ENCODE data around the gene ZDHHC1. TPM values are rescaled to one million over a fixed set of nuclear protein-coding genes. Genes with fewer than 3 reads are reported as not detected.

The ZDHHC1 gene
- total RNA-seq, 4 donors from 2014 or later = 11.6 to 27.5 (median 20.8) TPM

- 95% methylated on average over 15 of the region's 19 CpGs for WGBS
- no peak for DNase-seq (ENCODE audit: extremely low spot score)
- no peak overlapping the region for H3K4me3 ChIP-seq
- H3K27me3 ChIP-seq = no peaks in the 10 kb centered on the region
- intact Hi-C loops (cut with DNase I) = no loop called here
- H3K4me1 ChIP-seq = peaks cover 21 to 33% (median 26%) of the 10 kb centered on the region in 4 donors
- no peaks in the 10 kb centered on the region for H3K9me3 ChIP-seq
- peaks cover 18 to 88% (median 58%) of the 10 kb centered on the region in 4 donors for H3K36me3 ChIP-seq
- TF ChIP-seq POLR2A (IDR thresholded peaks at IDR 0.05; ENCODE audit: low read depth) (no peak), EP300 (IDR thresholded peaks at IDR 0.05) (no peak)
- TF ChIP-seq, protein P1, sequence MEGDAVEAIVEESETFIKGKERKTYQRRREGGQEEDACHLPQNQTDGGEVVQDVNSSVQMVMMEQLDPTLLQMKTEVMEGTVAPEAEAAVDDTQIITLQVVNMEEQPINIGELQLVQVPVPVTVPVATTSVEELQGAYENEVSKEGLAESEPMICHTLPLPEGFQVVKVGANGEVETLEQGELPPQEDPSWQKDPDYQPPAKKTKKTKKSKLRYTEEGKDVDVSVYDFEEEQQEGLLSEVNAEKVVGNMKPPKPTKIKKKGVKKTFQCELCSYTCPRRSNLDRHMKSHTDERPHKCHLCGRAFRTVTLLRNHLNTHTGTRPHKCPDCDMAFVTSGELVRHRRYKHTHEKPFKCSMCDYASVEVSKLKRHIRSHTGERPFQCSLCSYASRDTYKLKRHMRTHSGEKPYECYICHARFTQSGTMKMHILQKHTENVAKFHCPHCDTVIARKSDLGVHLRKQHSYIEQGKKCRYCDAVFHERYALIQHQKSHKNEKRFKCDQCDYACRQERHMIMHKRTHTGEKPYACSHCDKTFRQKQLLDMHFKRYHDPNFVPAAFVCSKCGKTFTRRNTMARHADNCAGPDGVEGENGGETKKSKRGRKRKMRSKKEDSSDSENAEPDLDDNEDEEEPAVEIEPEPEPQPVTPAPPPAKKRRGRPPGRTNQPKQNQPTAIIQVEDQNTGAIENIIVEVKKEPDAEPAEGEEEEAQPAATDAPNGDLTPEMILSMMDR (IDR thresholded peaks at IDR 0.05) = no peak
- no peak overlapping the region for H3K27ac ChIP-seq (replicated peaks in 1 of 4)
Observed at GRCh38 chr16:67438824-67439393, 22.6 kb upstream of the ZDHHC1 start.

- 92% methylated on average over 20 of the region's 20 CpGs for WGBS
- H3K4me3 ChIP-seq = no peak overlapping the region
- peaks cover 16 to 26% (median 20%) of the 10 kb centered on the region in 4 donors for H3K4me1 ChIP-seq
- TF ChIP-seq EP300 (IDR thresholded peaks at IDR 0.05) = no peak
- TF ChIP-seq POLR2A (IDR thresholded peaks at IDR 0.05; ENCODE audit: low read depth) = no peak
- TF ChIP-seq, protein P1 (IDR thresholded peaks at IDR 0.05) = no peak
- TF ChIP-seq POLR2AphosphoS5 (IDR thresholded peaks at IDR 0.05) = no peak
- no peaks in the 10 kb centered on the region for H3K27me3 ChIP-seq
- no peaks in the 10 kb centered on the region for H3K9me3 ChIP-seq
- no peak for DNase-seq (ENCODE audit: extremely low spot score)
- H3K27ac ChIP-seq (replicated peaks in 1 of 4) = no peak overlapping the region
- intact Hi-C loops (cut with DNase I) = no loop called here
- H3K36me3 ChIP-seq = peaks cover 18 to 82% (median 57%) of the 10 kb centered on the region in 4 donors
Observed at GRCh38 chr16:67438098-67438791, 22.0 kb upstream of the ZDHHC1 start.

DNA sequence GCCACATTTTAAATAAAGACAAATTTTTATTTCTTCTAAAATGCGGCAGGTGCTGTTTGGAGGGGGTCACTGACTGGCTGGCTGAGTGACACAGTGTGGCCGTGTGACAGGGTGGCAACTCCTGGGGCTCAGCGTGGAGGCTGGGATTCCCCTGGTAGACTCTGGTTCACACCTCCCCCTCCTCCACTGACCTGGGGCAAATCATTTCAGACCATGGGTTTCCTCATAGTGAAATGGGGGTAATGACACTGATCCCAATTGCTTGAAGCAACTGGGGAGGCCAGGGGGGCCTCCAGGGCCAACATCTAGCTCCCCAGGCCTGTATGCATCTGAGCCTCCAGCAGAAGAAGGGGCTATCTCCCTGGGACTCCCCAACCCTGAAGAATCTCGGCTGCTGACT, 21.2 kb upstream of the ZDHHC1 start:
- Histone ChIP-seq H3K36me3 (peaks cover 18 to 74% (median 54%) of the 10 kb centered on the region in 4 donors), H3K27ac (replicated peaks in 1 of 4) (no peak overlapping the region), H3K9me3 (no peaks in the 10 kb centered on the region), H3K4me3 (no peak overlapping the region), H3K4me1 (peaks cover 12 to 21% (median 12%) of the 10 kb centered on the region in 4 donors), H3K27me3 (no peaks in the 10 kb centered on the region)
- 87% methylated on average over 3 of the region's 4 CpGs for WGBS
- no peak for DNase-seq (ENCODE audit: extremely low spot score)
- intact Hi-C loops (cut with DNase I) = no loop called here
- TF ChIP-seq POLR2AphosphoS5 (IDR thresholded peaks at IDR 0.05) = no peak
- no peak for TF ChIP-seq EP300 (IDR thresholded peaks at IDR 0.05)
- TF ChIP-seq POLR2A (IDR thresholded peaks at IDR 0.05; ENCODE audit: low read depth) = no peak
- TF ChIP-seq, protein P1 (IDR thresholded peaks at IDR 0.05) = no peak

DNA sequence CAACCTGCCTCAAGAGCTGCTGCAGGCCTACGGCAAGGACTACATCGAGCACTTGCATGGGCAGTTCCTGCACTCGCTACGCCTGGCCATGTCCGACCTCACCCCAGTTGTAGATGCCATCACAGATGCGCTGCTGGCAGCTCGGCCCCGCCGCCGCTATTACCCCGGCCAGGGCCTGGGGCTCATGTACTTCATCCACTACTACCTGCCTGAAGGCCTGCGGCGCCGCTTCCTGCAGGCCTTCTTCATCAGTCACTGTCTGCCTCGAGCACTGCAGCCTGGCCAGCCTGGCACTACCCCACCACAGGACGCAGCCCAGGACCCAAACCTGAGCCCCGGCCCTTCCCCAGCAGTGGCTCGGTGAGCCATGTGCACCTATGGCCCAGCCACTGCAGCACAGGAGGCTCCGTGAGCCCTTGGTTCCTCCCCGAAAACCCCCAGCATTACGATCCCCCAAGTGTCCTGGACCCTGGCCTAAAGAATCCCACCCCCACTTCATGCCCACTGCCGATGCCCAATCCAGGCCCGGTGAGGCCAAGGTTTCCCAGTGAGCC, 20.4 kb upstream of the ZDHHC1 start:
- Histone ChIP-seq H3K36me3 (peaks cover 18 to 66% (median 50%) of the 10 kb centered on the region in 4 donors), H3K4me1 (peaks cover 6 to 22% (median 10%) of the 10 kb centered on the region in 4 donors), H3K27ac (replicated peaks in 1 of 4) (no peak overlapping the region), H3K27me3 (no peaks in the 10 kb centered on the region), H3K9me3 (no peaks in the 10 kb centered on the region), H3K4me3 (no peak overlapping the region)
- intact Hi-C loops (cut with DNase I) = no loop called here
- TF ChIP-seq, protein P1 (IDR thresholded peaks at IDR 0.05) = no peak
- TF ChIP-seq POLR2A (IDR thresholded peaks at IDR 0.05; ENCODE audit: low read depth) = no peak
- no peak for TF ChIP-seq POLR2AphosphoS5 (IDR thresholded peaks at IDR 0.05)
- no peak for TF ChIP-seq EP300 (IDR thresholded peaks at IDR 0.05)
- DNase-seq (ENCODE audit: extremely low spot score) = no peak
- WGBS = 94% methylated on average over 14 of the region's 23 CpGs
